ENCODE data around the gene GRHL3.

Gene GRHL3

GRCh38 chr1:24293392-24294227, 25.5 kb upstream of the GRHL3 start:
- no peak for DNase-seq

DNA sequence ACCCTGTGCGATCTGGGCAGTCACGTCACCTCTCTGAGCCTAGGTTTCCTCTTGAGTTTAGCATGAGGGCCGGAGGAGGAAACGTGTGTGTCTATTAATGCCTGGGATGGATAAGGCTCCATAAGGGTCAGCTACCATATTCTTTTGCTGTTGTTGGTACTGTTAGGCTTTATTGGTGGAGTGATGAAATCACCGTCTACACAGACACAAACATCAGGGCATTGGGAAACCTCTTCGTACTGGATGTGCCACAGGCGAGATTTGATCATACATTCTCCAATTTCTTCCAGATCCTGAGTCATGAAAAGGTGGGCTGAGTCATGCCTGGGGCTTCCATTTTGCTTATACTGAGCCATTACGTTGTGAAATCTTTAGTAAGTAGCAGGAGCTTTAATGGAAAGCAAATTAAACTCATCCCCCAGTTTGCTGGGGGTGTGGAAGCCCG, 24.9 kb upstream of the GRHL3 start:
- no peak for DNase-seq

DNA sequence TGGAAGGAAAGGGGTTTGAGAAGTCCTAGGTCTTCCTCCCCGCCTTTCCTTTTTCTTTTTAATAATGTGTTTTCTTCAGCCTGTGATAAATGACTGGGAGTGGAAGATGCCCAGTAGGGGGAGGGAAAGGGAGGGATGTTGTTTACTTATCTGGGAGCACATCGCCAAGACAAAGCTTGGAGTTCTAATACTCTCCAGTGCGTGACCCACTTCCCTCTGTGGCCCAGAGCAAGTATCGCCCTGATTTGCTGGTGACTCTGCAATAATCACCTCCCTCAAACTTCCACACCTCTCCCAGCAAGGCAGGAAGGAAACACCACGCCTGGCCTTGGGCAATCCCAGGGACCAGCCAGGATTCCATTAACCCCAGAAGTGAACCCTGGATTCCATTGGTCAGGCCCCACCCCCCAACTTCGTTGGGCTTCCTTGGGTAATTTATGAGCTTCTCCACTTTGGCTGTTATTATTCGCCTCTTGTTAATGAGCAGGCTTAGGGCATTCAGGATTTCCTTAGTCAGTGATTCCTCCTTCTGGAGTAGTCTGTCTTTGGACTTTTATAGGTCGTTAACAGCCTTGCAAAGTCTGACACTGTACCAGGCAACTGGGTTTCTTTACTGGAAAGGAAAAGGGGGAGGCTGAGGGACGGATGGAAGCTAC, 24.3 kb upstream of the GRHL3 start:
- no peak for DNase-seq

DNA sequence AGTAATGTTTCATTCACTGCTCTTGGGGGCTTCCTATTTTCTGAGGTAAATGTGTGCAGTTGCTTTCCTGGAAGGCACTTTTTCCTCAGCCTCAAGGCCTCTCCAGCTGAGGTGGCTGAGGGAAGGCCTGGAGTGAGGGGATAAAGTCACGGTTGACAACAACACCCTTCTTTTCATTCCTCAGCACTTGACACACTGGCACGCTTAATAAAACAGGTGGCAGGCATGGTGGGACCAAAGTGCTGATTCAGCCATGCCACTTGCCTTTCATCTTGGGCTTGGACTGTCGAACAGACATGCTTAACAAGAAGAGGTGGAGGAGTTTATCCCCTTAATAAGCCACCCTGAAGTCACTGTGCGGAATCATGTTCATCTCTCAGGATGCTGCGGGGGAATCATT, 23.6 kb upstream of the GRHL3 start:
- DNase-seq, result no peak

- DNase-seq, result no peak
Observed at GRCh38 chr1:24297187-24297851, 21.8 kb upstream of the GRHL3 start.

GRCh38 chr1:24297852-24298232, 21.3 kb upstream of the GRHL3 start:
- DNase-seq, result no peak

DNA sequence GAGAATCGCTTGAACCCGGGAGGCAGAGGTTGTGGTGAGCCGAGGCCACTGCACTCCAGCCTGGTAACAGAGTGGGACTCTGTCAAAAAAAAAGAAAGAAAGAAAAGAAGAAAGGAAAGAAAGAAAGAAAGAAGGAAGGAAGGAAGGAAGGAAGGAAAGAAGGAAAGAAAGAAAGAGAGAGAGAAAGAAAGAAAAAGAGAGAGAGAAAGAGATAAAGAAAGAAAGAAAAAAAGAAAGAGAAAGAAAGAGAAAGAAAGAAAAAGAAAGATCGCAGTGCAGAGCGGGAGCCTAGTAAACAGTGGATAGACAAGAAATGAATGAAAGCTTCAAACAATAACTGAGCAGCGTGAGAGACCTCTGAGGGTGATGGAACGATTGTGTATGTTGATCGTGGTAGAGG, 20.6 kb upstream of the GRHL3 start:
- DNase-seq, result no peak

GRCh38 chr1:24299901-24300300, 19.3 kb upstream of the GRHL3 start:
- no peak for DNase-seq

- DNase-seq, result no peak
Observed at GRCh38 chr1:24300971-24301784, 18.0 kb upstream of the GRHL3 start.

GRCh38 chr1:24301785-24302175, 17.4 kb upstream of the GRHL3 start:
- DNase-seq, result no peak

GRCh38 chr1:24302209-24302611, 16.9 kb upstream of the GRHL3 start:
- no peak for DNase-seq

DNA sequence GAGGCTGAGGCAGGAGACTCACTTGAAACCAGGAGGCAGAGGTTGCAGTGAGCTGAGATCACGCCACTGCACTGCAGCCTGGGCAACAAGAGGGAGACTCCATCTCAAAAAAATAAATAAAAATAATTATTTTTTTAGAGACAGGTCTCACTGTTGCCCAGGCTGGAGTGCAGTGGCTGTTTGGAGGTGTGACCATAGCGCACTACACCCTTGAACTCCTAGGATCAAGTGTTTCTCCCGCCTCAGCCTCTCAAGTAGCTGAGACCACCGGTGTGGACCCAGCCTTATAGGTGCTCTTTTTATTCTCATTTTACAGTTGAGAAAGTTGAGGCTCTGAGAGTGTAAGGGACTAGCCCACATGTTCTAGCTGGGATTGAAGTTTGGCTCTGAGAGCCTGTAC, 15.6 kb upstream of the GRHL3 start:
- DNase-seq, result no peak

- no peak for DNase-seq
Observed at GRCh38 chr1:24304763-24305162, 14.4 kb upstream of the GRHL3 start.

GRCh38 chr1:24308365-24309015, 10.7 kb upstream of the GRHL3 start:
- DNase-seq, result no peak

DNA sequence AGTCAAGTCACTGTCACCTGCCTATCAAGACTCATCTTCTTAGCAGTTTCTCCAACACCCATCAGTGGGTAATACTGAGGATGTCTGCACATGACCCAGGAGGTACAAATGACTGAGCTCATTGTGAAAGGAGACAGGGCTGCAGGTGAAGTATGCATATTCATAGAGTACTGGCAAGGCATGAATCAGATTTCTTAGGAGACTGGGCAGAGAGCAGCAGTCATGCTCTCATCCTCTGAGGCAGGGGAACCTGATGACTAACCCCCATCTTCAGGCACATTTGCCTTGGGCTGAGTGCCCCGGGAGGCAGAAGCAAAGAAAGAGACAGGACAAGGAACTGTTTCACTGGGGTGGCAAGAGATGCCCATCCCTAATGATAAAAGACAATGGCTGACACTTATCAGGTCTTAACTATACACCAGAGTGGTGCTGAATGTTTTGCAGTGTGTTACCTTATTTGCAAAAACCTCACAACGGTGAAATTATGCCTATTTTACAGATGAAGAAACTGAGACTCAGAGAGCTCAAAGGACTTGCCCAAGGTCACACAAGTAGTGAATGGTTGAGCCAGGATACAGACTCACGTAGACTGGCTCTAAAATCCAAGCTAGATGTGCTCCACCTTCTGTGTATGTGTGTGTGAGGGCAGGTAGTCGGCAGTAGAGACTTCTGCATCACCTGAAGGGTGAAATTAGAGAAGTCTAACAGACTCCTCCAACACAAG, 9.2 kb upstream of the GRHL3 start:
- no peak for DNase-seq

- DNase-seq, result no peak
Observed at GRCh38 chr1:24311234-24311633, 7.9 kb upstream of the GRHL3 start.

DNA sequence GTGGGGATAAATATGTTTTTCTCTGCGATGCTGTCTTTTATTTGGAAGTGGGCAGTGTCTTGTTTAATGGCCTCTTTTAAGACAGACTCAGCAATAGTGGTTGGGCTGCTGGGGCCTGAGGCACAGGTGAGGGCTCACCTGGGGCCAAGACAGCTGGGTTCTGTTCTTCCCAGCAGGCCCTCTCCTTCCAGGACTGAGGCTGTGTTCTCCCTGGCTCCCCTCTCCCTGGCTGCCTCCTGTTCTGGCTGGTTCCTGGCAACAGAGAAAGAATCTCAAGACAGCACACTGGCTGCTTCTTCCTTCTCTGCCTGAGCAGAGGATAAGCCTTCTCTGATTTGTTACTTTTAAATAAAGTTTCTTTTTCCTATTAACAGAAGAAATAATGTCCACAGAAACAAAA, 7.4 kb upstream of the GRHL3 start:
- DNase-seq, result no peak

- no peak for DNase-seq
Observed at GRCh38 chr1:24315391-24315790, 3.8 kb upstream of the GRHL3 start.

DNA sequence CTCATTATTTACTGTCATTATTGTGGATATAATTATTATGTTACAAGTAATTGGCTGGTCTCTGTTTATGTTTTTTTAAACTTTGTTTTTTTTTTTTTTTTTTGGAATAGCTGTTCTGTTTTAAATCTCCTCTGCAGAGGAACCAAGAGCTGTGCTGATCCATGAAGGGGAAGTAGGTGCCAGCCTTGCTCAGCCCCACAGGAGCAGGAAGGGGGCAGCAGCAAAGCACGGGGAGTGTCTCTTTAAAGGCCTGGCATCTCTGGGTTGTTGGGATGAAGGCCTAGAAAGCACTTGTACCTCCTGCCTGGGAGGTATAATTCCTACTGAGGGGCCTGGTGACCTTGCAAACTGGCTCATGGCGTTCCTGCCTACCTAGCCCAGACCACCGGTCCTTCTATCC, 2.5 kb upstream of the GRHL3 start:
- peak in 8 of 56 donors; percentile 0 to 34 (median 12) for DNase-seq

DNA sequence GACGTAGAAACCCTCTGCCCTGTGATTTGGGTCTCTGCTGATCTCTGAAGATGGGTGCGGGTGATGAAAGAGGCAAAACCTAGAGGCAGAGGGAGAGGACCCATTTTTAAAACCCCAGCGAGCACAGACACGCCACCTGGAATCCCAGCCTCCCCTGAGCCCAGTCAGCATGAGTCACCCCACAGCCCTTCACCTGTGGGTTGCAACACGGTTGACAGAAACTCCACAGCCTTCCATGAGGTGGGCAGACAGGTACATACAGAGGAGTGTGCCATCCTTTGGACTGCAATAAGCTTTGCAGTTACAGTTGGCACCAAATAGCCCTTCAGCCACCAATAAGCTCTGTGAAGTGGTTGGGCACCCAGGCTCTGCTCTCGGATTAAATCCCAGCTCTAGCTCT, 2.1 kb upstream of the GRHL3 start:
- no peak for DNase-seq

Measured in nucleus accumbens (tissue), 56 donors.